Endometrium (tissue), 2 donors: ENCODE measurements around the gene MBP.

Experiments
- FAIRE-seq: peaks from 2 replicates; lab custom pipeline; 2012; peaks lifted over from hg19 to GRCh38; lab: Jason Lieb, UNC
- donor health status: control.
- donor health status: control.

MBP gene

GRCh38 chr18:77047803-77048419, 84.7 kb downstream of the MBP start:
- FAIRE-seq, result no peak

- no peak for FAIRE-seq
Observed at GRCh38 chr18:77046994-77047393, 85.6 kb downstream of the MBP start.

- no peak for FAIRE-seq
Observed at GRCh38 chr18:77046409-77046808, 86.2 kb downstream of the MBP start.

GRCh38 chr18:77045677-77046076, 86.9 kb downstream of the MBP start:
- no peak for FAIRE-seq

GRCh38 chr18:77044866-77045664, 87.5 kb downstream of the MBP start:
- FAIRE-seq, result no peak

GRCh38 chr18:77043541-77044280, 88.9 kb downstream of the MBP start:
- no peak for FAIRE-seq

- FAIRE-seq, result no peak
Observed at GRCh38 chr18:77042583-77042982, 90.0 kb downstream of the MBP start.

- FAIRE-seq, result no peak
Observed at GRCh38 chr18:77039196-77040130, 93.1 kb downstream of the MBP start.

GRCh38 chr18:77038182-77038858, 94.3 kb downstream of the MBP start:
- FAIRE-seq, result no peak

GRCh38 chr18:77037567-77037966, 95.0 kb downstream of the MBP start:
- no peak for FAIRE-seq

GRCh38 chr18:77035380-77036187, 97.0 kb downstream of the MBP start:
- no peak for FAIRE-seq

GRCh38 chr18:77033575-77033974, 99.0 kb downstream of the MBP start:
- no peak for FAIRE-seq

- FAIRE-seq, result no peak
Observed at GRCh38 chr18:77032181-77032701, 100.3 kb downstream of the MBP start.

- FAIRE-seq, result no peak
Observed at GRCh38 chr18:77031662-77032061, 100.9 kb downstream of the MBP start.

GRCh38 chr18:77030201-77030600, 102.4 kb downstream of the MBP start:
- FAIRE-seq, result no peak

- no peak for FAIRE-seq
Observed at GRCh38 chr18:77025831-77026363, 106.7 kb downstream of the MBP start.

GRCh38 chr18:77025123-77025522, 107.5 kb downstream of the MBP start:
- FAIRE-seq, result no peak

GRCh38 chr18:77024476-77024875, 108.1 kb downstream of the MBP start:
- no peak for FAIRE-seq

GRCh38 chr18:77023102-77023782, 109.3 kb downstream of the MBP start:
- FAIRE-seq, result no peak
